Neural cell (in vitro differentiated cells): ENCODE results near the gene PVALEF. TPM values are rescaled to one million over a fixed set of nuclear protein-coding genes. Genes with fewer than 3 reads are reported as not detected.

Experiments
- H2AFZ ChIP-seq: fragments of 200-600, 300-800 bp; sonication (generic), shearing (Covaris generic); 2 replicates; pipeline ENCODE4 v1.6.0; 2014; ENCODE audit warnings: low read depth, mild to moderate bottlenecking, antibody characterized with exemption, low read length, moderate library complexity
- H3F3A ChIP-seq: fragments of 200-600 bp; shearing (Covaris generic); 2 replicates; pipeline ENCODE4 v1.6.1; 2016; ENCODE audit warnings: mild to moderate bottlenecking, moderate library complexity, mixed read lengths, antibody characterized with exemption, low read length; ENCODE audit not compliant: insufficient read depth, poor library complexity, severe bottlenecking
- H3K27ac ChIP-seq: fragments of 200-600, 300-800 bp; sonication (generic), shearing (Covaris generic); 2 replicates; pipeline ENCODE4 v1.5.1; 2014; ENCODE audit warnings: mild to moderate bottlenecking, low read length, moderate library complexity
- H3K27me3 ChIP-seq: fragments of 300-800, 200-600 bp; sonication (generic), shearing (Covaris generic); 2 replicates; pipeline ENCODE4 v1.6.0; 2014; ENCODE audit warnings: mild to moderate bottlenecking, low read depth, low read length, moderate library complexity; ENCODE audit not compliant: insufficient read depth
- H3K36me3 ChIP-seq: fragments of 300-800, 200-600 bp; sonication (generic), shearing (Covaris generic); 2 replicates; pipeline ENCODE4 v1.5.1; 2014; ENCODE audit warnings: mild to moderate bottlenecking, antibody characterized with exemption, low read length, moderate library complexity; ENCODE audit not compliant: insufficient read depth
- H3K4me2 ChIP-seq: fragments of 300-800, 200-600 bp; sonication (generic), shearing (Covaris generic); 2 replicates; pipeline ENCODE4 v1.6.0; 2014; ENCODE audit warnings: mild to moderate bottlenecking, low read length
- H3K4me3 ChIP-seq: fragments of 300-800, 200-600 bp; sonication (generic), shearing (Covaris generic); 2 replicates; pipeline ENCODE4 v1.5.1; 2014; ENCODE audit warnings: mild to moderate bottlenecking, low read length, moderate library complexity
- H3K79me2 ChIP-seq: fragments of 200-600 bp; shearing (Covaris generic); replicated peaks from 2 replicates; pipeline ENCODE4 v1.6.0; 2014; ENCODE audit warnings: mild to moderate bottlenecking, low read length, moderate library complexity; ENCODE audit not compliant: insufficient read depth
- H3K9ac ChIP-seq: fragments of 300-800, 200-600 bp; sonication (generic), shearing (Covaris generic); 2 replicates; pipeline ENCODE4 v1.6.1; 2016; ENCODE audit warnings: mild to moderate bottlenecking, low read length, mixed read lengths
- H3K9me2 ChIP-seq: fragments of 200-600 bp; shearing (Covaris generic); 2 replicates; pipeline ENCODE4 v1.6.1; 2016; ENCODE audit warnings: mild to moderate bottlenecking, low read length, mixed read lengths; ENCODE audit not compliant: insufficient read depth
- H3K9me3 ChIP-seq: fragments of 200-600, 300-800 bp; sonication (generic), shearing (Covaris generic); 2 replicates; pipeline ENCODE4 v1.6.1; 2016; ENCODE audit warnings: mild to moderate bottlenecking, mixed run types, low read length, moderate library complexity, mixed read lengths
- H4K20me1 ChIP-seq: fragments of 200-600 bp; shearing (Covaris generic); 2 replicates; pipeline ENCODE4 v1.6.1; 2016; ENCODE audit warnings: mild to moderate bottlenecking, mixed run types; ENCODE audit not compliant: insufficient read depth
- EP300 ChIP-seq: fragments of 450-650 bp; conservative IDR thresholded peaks from 2 replicates; pipeline ENCODE4 v1.6.1; 2014; ENCODE audit warnings: antibody characterized with exemption, mild to moderate bottlenecking, moderate library complexity; ENCODE audit not compliant: poor library complexity, severe bottlenecking
- EZH2 ChIP-seq: fragments of 200-600, 300-800 bp; shearing (Covaris generic), sonication (generic); IDR thresholded peaks from 2 replicates; pipeline ENCODE4 v1.6.1; 2014; ENCODE audit warnings: antibody characterized with exemption, low read length, borderline replicate concordance, mild to moderate bottlenecking; ENCODE audit not compliant: insufficient read depth, poor library complexity, severe bottlenecking
- MXI1 ChIP-seq: fragments of 450-650 bp; conservative IDR thresholded peaks from 2 replicates; pipeline ENCODE4 v1.6.1; 2014; ENCODE audit warnings: antibody characterized with exemption, mild to moderate bottlenecking; ENCODE audit not compliant: poor library complexity, severe bottlenecking
- POLR2AphosphoS5 ChIP-seq: IDR thresholded peaks from 2 replicates; pipeline ENCODE4 v1.6.1; 2012
- RAD21 ChIP-seq: fragments of 450-650 bp; conservative IDR thresholded peaks from 2 replicates; pipeline ENCODE4 v1.6.1; 2014; ENCODE audit warnings: antibody characterized with exemption, mild to moderate bottlenecking, moderate library complexity
- SMC3 ChIP-seq: fragments of 450-650 bp; conservative IDR thresholded peaks from 2 replicates; pipeline ENCODE4 v1.6.1; 2014; ENCODE audit warnings: antibody characterized with exemption, mild to moderate bottlenecking, moderate library complexity; ENCODE audit not compliant: poor library complexity
- TAF1 ChIP-seq: IDR thresholded peaks from 2 replicates; pipeline ENCODE4 v1.6.1; 2012; ENCODE audit warnings: low read depth
- polyA plus RNA-seq: library from polyadenylated mRNA; depleted of rRNA; stranded (reverse); fragments of >200 nt; gene quantifications from 2 replicates; pipeline ENCODE4 v1.2.3, GENCODE V29; 2014
- TF ChIP-seq, protein P1 (sequence below): IDR thresholded peaks from 2 replicates; pipeline ENCODE4 v1.6.1; 2012; ENCODE audit warnings: borderline replicate concordance
- TF ChIP-seq, protein P2 (sequence below): fragments of 450-650 bp; IDR thresholded peaks from 2 replicates; pipeline ENCODE4 v1.5.1; 2014; ENCODE audit warnings: antibody characterized with exemption, mild to moderate bottlenecking, moderate library complexity; ENCODE audit not compliant: poor library complexity, severe bottlenecking

The PVALEF gene
- polyA plus RNA-seq, 1 donor from 2014 or later: not detected

DNA sequence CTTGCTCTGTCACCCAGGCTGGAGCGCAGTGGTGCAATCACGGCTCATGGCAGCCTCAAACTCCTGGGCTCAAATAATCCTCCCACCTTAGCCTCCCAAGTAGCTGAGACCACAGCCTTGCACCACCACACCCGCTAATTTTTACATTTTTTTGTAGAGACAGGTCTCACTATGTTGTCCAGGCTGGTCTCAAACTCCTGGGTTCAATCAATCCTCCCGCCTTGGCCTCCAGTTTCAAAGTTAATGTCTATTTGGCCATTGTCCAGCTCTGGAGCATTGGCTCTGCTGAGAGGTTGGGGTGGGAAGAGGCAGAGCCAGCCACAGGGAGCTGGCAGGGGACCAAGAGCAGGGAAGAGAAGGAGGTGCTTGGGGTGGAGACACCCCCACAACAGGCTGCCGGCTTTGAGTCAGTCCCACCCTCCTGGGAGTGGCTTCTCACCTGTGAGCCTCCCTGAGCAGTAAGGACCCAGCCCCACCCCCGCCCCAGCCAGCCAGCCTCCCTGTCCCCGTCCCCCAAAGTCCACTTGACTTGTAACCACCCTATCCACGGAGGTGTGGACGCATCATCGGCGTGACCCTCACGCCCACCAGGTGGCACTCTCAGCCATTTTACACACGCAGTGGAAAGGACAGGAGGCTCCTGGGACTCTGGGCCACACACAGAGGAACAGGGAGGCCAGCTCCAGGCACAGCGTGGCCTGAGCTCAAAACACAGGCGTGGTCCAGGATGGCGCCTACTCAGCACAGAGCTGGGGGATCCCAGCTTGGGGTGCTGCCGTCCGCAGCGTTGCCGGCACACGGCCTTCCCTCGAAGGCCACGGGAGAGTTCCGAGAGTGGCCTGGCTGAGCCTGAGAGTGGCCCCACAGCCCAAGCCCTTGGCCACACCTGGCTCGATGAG is 22.8 kb upstream of the PVALEF start:
- no peaks in the 10 kb centered on the region for H3K9me3 ChIP-seq
- no peak overlapping the region for H2AFZ ChIP-seq
- H3F3A ChIP-seq: no peaks in the 10 kb centered on the region
- H3K79me2 ChIP-seq: no peaks in the 10 kb centered on the region
- H3K27me3 ChIP-seq: no peaks in the 10 kb centered on the region
- no peaks in the 10 kb centered on the region for H3K9me2 ChIP-seq
- H3K9ac ChIP-seq: no peak overlapping the region
- H3K4me3 ChIP-seq: no peak overlapping the region
- H3K4me2 ChIP-seq: no peak overlapping the region
- no peak overlapping the region for H3K27ac ChIP-seq
- H4K20me1 ChIP-seq: no peaks in the 10 kb centered on the region
- no peaks in the 10 kb centered on the region for H3K36me3 ChIP-seq
- TF ChIP-seq, protein P1, sequence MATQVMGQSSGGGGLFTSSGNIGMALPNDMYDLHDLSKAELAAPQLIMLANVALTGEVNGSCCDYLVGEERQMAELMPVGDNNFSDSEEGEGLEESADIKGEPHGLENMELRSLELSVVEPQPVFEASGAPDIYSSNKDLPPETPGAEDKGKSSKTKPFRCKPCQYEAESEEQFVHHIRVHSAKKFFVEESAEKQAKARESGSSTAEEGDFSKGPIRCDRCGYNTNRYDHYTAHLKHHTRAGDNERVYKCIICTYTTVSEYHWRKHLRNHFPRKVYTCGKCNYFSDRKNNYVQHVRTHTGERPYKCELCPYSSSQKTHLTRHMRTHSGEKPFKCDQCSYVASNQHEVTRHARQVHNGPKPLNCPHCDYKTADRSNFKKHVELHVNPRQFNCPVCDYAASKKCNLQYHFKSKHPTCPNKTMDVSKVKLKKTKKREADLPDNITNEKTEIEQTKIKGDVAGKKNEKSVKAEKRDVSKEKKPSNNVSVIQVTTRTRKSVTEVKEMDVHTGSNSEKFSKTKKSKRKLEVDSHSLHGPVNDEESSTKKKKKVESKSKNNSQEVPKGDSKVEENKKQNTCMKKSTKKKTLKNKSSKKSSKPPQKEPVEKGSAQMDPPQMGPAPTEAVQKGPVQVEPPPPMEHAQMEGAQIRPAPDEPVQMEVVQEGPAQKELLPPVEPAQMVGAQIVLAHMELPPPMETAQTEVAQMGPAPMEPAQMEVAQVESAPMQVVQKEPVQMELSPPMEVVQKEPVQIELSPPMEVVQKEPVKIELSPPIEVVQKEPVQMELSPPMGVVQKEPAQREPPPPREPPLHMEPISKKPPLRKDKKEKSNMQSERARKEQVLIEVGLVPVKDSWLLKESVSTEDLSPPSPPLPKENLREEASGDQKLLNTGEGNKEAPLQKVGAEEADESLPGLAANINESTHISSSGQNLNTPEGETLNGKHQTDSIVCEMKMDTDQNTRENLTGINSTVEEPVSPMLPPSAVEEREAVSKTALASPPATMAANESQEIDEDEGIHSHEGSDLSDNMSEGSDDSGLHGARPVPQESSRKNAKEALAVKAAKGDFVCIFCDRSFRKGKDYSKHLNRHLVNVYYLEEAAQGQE: no peak
- TF ChIP-seq SMC3 (peak; percentile 78), TAF1 (no peak), POLR2AphosphoS5 (no peak), EP300 (no peak), MXI1 (no peak), EZH2 (no peak), RAD21 (peak; percentile 71)
- TF ChIP-seq, protein P2, sequence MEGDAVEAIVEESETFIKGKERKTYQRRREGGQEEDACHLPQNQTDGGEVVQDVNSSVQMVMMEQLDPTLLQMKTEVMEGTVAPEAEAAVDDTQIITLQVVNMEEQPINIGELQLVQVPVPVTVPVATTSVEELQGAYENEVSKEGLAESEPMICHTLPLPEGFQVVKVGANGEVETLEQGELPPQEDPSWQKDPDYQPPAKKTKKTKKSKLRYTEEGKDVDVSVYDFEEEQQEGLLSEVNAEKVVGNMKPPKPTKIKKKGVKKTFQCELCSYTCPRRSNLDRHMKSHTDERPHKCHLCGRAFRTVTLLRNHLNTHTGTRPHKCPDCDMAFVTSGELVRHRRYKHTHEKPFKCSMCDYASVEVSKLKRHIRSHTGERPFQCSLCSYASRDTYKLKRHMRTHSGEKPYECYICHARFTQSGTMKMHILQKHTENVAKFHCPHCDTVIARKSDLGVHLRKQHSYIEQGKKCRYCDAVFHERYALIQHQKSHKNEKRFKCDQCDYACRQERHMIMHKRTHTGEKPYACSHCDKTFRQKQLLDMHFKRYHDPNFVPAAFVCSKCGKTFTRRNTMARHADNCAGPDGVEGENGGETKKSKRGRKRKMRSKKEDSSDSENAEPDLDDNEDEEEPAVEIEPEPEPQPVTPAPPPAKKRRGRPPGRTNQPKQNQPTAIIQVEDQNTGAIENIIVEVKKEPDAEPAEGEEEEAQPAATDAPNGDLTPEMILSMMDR: peak; percentile 68

DNA sequence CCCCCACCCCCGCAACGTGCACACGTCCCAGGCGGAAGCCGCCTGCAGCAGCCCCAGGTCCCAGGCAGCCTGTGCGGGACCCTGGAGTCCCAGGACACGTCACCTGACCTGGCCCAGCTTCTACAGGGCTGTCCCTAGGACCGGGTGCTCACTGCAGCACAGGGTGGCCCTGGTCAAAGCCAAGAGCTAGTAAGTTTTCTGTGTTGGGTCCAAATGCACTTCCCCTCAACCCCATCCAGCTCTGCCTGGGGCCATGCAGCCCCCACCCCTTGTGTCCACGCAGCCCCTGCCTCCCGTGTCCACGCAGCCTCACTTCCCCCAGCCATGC is 22.1 kb upstream of the PVALEF start:
- H3K4me3 ChIP-seq: no peak overlapping the region
- H3K9me3 ChIP-seq: no peaks in the 10 kb centered on the region
- no peaks in the 10 kb centered on the region for H3K36me3 ChIP-seq
- H2AFZ ChIP-seq: no peak overlapping the region
- no peaks in the 10 kb centered on the region for H4K20me1 ChIP-seq
- H3K27me3 ChIP-seq: no peaks in the 10 kb centered on the region
- no peak overlapping the region for H3K9ac ChIP-seq
- H3K79me2 ChIP-seq: no peaks in the 10 kb centered on the region
- H3K4me2 ChIP-seq: no peak overlapping the region
- TF ChIP-seq EP300: no peak
- no peak for TF ChIP-seq POLR2AphosphoS5
- TF ChIP-seq EZH2: no peak
- no peak for TF ChIP-seq SMC3
- TF ChIP-seq, protein P2: no peak
- no peak for TF ChIP-seq MXI1
- TF ChIP-seq, protein P1: no peak
- H3K27ac ChIP-seq: no peak overlapping the region
- H3F3A ChIP-seq: no peaks in the 10 kb centered on the region
- H3K9me2 ChIP-seq: no peaks in the 10 kb centered on the region
